Stimulated activated CD8-positive, alpha-beta memory T cell treated with anti-CD3 and anti-CD28 coated beads, Interleukin-4, amount 100 ng/mL, for 4 hours (primary cell): ENCODE measurements around the gene TMEM121B.
"Not testable (repeated sequence)": the region's sequence is repeated elsewhere in the genome, so short reads cannot be mapped to it uniquely, and the experiment has no call there.

ENCODE experiments used
- DNase-seq, 2 donors: peaks; one replicate each; pipeline ENCODE4 v3.0.0-alpha.2; 2020; ENCODE audit warnings: low read depth in 2 of 2, low spot score in 1 of 2

The TMEM121B gene

DNA sequence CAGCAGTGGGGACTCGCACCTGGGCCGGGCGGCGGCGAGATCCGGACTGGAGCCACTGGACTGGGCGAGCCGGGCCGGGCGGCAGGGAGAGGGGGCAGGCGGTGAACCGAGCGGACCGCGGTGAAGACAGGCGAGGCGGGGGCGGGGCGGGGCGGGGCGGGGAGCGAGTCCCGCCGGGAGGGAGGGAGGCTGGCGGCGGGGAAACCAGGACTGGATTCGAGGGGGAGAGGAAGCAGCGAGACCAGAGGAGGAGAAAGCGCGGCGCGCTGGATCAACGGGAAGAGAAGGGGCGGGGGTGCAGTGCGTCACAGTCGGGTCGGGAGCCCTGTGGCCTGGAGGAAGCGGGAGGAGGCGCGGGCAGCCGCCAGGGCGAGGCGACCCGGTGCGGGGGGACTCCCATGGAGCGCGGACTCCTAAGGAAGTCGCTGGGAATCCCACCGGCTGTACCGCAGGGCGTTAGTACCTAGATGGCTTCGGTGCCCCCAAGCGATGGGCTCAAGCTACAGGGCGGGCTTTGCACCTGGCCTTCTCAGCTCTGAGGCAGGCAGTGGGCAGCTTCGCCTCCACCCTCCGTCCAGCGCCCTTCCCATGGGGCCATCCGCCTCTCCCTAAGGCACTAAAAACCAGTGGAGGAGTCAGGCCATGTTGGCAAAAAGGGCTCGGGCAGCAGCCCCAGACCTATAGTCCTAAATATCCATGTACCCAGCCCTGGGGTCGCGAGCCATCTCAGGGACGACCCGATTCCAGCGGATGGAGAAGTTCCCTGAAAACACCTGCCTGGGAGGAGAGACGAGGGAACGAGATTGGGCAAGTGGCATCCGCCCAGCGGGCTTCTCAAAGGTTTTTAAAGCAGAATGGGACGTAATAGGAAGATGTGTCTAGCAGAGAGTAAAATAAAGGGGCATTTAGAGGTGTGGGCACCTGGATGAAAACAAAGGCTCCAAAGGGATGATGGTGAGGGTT, at the start of gene TMEM121B:
Gene TMEM121B (minus strand): TSS at position 128 of the 963 bp plus-strand sequence. CDS start 233 bp downstream, outside the sequence.
- no peak for DNase-seq

DNA sequence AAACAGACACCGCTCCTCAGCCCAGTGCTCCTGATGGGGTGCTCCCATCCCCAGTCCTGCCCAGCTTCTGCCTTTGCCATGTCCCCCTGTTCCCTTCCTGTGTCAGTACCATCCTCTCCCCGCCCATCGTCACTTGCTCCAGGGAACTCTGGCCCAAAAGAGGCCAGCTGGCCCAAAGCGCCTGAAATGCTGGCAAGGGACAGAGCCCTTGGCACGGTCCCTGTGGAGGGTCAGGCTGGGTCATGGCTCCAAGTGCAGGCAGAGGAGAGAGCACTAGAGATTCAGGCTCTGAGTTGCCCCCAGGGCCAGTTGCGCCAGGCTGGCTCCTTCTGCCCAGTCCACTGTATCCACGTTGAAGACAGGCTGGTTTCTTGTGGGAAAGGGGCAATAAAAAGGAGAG, 46.3 kb upstream of the TMEM121B start:
- no peak for DNase-seq

DNA sequence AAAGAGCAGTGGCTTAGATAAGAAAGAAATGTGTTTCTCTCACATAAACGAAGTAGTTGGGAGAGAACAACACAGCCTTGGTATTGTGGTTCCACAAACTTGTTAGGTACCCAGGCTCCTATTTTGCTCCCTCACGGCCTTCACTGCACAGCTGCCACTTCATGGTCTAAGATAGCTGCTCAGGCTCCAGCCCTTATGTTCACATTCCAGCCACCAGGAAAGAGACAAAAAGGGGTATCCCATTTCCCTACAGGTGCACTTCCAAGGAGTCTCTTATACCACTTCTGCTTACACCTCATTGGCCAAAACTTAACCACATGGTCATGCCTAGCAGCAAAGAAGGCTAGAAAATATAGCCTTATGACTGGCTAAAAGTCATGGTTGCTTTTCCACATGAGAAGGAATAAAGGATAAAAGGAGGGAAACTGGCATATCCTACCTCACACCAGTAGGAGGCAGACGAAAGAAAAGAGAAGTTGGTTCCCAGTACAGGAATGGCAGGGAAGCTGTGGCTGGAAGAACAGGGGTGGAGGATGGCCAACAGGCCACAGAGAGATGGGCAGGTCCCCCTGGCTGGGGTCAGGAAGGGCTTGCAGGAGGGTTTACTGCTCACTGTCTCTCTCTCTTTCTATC, 43.3 kb upstream of the TMEM121B start:
- DNase-seq, result no peak

DNA sequence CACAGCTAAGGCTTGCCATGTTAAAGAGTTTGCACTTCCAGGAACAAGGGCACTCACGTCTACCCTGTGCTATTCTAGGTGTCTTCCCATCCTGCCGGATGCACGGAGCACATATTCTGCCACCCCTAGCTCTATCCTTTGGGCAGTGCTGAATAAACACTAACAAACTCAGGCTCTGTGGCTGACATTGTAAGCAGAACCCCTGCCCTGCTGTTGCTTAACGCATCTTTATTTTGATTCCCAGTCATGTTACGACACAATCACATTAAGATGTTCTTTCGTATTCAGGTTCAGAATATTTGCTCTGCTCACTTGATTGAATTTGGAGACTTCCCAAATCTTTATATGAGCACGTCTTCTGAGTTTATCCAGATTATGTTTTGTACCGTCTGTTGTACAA, 41.6 kb upstream of the TMEM121B start:
- DNase-seq, result no peak

DNA sequence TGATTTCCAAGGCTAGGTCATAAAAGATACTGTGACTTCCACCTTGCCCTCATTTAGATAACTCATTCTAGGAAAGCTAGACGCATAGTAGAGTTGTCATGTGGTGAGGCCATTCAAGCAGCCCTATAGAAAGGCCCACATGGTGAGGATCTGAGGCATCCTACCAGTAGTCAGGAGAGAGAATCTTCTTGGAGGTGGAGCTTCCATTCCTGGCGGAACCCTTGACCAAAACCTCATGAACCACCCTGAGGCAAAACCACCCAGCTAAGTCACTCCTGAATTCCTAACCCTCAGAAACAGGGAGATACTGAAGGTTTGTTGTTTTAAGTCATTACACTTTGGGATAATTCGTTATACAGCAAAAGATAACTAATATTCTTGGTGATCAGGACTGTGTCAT, 40.8 kb upstream of the TMEM121B start:
- DNase-seq, result no peak

DNA sequence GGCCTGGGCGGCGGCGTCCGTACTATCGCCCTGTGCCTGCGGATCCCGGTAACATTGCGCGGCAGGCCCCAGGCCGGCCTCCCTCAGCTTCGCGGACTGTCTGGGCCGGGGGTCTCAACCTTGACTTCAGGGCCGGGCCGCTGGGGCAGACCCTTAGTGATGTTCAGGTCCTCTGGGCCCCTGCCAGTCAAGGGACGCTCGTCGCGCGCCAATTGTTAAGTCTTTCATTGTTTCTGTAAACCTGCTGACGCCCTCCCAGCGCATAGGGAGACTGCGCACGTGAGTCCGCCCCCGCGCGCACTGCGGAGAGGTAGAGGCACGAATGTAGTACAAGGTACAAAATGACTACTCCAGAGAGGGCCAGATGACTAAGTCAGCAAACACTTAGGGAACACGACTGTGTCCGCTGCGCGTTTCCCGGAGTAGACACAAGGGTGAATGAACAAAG, 38.4 kb upstream of the TMEM121B start:
- DNase-seq, result peak; percentile 20 to 21

DNA sequence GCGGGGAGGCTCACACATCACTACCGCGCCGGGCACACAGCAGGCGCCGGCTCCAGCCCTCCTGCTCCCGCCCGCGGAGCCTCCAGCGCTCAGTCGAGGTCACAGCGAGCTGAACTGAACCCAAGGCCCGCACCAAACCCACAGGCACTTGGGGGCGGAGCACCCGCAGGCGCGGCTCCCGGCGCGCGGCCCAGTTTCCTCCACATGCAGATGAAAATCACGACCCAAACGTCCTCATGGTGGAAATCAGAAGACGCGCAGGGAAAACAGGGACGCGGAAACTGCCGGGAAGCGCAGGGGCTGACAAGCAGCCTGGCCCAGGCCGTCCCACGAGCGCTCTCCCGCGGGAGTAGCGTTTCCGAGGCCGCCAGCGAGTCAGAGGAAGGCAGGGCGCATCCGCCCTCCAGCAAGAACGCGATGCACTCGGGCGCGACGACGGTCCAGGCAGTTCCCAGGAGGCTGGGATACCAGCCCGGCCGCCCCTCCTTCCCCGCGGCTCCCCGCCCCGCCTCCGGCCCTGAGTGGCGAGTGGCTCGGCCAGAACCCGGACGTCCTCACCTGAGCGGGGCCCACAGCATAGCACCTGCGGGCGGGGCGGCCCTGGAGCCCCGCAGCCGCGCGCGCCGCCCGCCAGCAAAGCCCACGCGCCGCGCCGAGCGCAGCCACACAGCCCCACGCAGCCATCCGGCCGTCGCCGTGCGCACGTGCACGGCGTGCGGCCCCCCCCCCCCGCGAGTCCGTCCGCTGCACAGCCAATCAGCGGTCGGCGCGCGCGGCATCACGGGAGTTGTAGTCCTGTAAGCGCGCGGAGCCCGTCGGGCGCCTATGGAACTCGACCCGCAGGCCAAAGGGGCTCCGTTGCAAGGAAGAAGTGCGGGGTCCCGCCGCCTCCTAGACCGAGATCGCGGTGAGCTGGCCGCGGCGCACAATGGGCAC, 37.7 kb upstream of the TMEM121B start, which contains the start of gene HDHD5:
Gene HDHD5 (minus strand): TSS at position 710 of the 936 bp plus-strand sequence. CDS start 26 bp downstream, at position 684.
- peak; percentile 80 to 83 for DNase-seq

DNA sequence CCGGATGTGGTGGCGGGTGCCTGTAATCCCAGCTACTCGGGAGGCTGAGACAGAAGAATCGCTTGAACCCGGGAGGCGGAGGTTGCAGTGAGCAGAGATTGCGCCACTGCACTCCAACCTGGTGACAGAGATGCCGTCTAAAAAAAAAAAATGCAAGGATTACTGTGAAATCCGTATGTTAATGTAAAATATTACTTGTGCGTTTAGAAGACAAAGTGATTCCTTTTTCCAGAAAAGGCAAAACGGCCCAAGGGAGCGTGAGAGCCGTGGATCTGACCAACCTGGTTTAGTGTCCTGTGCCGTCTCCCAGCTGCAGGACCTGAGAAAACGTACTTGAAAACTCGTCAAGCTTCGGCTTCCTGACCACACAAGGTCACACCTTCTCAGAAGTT, 37.0 kb upstream of the TMEM121B start:
- DNase-seq, result no peak

DNA sequence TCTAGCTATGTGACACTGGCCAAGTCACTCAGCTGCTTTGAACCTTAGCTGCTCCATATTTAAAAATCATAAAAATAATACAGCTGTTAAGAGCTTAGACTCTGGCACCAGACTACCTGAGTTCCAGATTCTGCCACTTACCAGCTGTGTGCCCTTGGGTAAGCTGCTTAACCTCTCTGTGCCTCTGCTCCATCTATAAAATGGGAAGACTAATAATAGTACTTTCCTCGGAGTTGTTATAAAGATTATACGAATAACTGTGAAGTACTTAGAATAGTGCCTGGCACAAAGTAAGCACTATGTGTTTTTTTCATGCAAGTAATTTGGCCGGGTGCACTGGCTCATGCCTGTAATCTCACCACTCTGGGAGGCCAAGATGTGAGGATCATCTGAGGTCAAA, 36.6 kb upstream of the TMEM121B start:
- DNase-seq, result no peak

DNA sequence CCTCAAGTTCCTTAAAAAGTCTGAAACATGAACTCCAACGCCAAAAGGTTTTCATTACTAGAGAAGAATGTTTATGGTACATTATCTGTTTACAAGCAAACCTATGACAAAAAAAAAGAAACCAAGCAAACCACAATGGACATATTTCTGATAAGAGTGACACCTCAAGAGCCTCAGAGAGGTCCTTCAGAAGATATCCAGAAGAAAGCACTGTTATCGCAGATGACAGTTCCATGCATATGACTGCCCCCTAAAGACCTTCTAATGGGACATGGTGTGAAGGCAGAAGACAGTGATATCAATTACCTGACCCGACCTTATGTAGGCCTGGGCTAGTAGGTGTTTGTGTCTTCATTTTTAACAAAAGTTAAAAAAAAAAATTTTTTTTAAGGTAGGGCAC, 34.8 kb upstream of the TMEM121B start:
- no peak for DNase-seq

DNA sequence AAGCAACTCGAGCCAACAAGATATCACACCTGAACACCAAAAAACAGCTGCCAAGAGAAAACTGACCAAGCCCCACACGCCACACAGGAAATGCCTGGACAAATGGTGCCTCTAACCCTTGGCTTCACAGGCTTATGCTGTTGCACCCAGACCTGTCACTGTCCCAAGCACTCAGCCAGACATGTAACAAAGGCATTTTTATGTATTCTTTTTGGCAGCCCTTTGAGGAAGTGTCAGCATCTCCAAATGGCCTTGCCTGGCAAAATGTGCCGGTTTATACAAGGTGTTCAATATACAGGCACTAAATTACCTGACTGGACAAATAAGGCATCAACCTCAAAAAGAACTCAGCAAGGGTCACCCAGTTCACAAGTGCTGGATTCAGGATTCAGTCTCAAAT, 31.8 kb upstream of the TMEM121B start:
- no peak for DNase-seq

DNA sequence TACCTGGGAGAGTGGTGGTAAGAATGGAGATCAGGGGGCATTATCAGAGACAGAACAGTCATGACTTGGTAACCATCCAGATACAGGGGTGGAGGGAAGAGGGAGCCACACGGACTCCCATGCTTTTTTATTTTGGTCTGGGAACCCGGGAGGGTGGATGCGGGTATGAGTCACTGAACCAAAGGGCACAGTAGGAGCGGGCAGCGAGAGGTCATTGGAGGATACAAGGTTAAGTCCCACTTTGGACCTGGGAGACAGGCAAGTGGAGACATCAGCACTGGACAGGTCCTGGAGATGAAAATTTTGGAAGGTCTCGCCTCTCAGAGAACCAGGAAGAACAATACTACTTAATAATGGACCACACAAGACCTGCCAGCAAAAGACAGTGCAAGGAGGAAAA, 31.2 kb upstream of the TMEM121B start:
- DNase-seq, result no peak

DNA sequence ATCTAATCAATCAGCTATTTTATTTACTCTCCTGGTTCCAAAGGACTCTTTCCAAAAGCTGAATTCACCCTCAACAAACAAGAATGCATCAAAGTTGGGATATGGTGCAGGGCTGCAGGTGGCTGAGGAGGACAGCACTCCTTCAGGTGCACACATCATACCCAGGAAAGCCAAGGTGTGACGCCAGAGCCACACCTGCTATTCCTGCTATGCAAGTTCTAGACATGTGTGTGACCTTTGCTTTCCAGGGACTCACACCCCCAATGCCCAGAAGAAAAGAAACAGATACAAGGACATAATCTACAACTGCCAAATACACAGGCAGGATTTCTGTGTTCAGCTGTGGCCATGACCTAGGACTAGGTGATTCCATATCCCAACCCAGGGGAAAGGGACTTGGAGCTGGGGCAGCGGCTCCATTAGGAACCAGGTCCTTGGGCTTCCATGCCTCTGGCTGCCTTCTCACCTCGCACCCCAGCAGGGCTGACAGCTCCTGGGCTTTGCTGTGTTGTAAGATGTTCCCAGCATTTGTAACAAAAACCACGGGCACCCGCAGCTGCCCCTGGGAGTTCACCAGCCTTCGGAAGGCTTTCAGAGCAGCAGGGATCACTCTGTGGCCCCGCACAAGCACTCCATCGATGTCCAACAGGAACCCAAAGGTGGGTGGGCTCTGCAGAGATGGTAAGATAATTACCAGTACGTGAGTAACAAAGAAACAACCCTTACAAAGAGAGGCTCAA, 28.1 kb upstream of the TMEM121B start:
- DNase-seq, result no peak

DNA sequence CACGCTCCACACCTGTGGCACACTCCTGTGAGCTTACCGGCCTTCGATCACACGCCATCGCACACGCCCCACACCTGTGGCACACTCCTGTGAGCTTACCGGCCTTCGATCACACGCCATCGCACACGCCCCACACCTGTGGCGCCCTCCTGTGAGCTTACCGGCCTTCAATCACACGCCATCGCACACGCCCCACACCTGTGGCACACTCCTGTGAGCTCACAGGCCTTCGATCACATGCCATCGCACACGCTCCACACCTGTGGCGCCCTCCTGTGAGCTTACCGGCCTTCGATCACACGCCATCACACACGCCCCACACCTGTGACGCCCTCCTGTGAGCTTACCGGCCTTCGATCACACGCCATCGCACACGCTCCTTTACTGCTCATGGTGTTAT, 26.3 kb upstream of the TMEM121B start:
- DNase-seq, result not testable (repeated sequence)

DNA sequence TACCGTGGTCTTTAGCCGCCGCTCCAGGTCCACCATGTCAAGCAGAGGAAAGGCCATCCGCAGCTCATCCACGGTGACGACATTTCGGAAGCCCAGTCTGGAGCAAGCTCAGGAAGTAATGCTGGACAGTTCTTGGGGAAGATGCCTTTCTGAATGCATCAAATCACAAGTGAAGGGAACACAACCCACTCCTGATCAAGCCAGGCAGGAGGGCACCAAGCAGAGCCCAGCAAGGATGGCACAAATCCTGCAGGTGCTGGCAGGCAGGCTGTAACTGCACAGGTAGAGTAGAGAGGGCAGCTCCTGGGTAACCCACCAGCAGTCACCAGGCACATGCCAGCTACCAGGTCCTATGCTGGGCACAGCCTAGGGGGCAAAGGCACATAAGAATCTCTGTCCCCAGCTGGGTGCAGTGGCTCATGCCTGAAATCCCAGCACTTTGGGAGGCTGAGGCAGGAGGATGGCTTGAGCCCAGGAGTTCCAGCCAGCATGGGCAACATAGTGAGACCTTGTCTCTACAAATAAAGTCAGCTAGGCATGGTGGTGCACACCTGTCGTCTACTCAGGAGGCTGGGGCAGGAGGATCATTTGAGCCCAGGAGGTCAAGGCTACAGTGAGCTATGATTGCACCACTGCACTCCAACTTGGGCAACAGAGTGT, 24.0 kb upstream of the TMEM121B start:
- DNase-seq, result no peak

DNA sequence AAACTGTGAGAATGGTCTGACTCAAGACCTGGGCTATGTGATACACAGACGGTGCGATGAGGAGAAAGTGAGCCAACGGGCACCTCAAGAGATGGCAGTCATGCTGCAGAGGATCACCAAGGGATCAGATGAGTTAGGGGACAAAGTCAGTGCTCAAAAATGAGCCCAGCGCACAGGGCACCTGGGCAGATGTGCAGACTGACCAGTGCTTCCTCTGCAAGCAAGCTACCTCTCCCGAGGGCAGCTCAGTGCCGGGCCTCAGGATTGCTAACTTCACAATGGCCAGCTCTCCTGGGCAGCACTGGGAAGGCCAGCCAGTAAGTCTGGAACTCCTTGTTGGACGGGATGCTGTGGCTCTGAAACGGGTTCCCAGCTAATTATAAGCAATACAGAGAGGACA, 22.7 kb upstream of the TMEM121B start:
- no peak for DNase-seq

DNA sequence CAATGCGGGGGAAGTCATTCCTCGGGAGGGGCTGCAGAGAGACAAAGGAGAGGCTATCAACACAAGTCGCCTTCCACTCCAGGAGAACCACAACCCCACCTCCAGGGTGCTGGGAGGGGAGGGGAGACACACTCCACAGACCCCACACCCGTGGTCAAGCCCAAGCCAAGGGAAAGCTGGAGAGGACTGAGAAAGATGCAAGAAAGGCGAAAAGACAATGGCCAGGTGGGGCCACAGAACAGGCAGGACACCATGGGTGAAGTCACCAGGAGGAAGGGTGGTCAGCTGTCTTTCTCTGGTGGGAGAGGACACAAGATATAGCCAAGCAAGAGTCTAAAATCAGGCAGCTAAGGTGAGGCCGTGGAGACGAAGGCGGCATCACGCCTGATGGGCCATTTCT, 21.9 kb upstream of the TMEM121B start:
- no peak for DNase-seq

DNA sequence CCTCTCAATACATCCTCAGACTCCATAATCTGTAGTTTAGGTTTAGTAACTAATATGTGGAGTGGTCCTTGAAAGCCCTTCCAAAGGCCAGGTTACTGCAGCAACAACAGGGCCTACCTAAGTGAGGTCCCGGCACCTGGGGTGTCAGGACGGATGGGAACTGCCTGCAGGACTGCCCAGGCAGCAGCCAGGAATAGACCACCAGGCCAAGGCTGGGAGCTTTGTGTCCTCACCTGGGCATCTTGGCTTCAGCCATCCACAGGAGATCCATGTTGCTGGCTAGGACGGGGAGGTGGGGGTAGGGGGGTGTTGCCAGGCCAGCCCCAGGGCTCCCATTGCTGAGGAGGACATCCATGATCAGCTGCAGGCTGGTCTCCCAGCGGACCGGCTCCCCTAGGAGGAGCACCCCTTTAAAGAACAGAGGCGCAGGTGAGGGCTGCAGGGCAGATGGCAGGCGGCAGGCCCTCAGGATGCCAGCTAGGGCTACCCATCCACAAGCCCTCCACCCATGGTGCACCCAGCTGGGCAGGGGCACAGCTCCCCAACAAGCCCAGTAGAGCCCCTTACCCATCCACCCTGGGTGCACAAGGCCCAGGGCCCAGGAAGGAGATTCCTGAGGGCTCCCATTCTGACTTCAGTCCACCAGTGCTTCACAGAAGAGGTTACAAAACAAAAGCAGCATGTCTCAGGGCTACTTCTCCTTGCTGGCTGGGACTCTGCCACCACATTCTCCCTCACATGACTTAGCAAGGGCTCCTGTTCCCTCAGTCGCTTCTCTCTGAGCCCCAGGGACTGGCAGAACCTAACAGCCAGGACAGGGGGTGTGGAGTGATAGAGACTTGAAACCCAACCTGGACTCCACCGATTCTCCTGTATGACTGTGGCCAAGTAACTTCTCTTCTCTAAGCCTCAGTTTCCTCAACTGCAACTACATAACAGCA, 19.9 kb upstream of the TMEM121B start:
- DNase-seq, result no peak

DNA sequence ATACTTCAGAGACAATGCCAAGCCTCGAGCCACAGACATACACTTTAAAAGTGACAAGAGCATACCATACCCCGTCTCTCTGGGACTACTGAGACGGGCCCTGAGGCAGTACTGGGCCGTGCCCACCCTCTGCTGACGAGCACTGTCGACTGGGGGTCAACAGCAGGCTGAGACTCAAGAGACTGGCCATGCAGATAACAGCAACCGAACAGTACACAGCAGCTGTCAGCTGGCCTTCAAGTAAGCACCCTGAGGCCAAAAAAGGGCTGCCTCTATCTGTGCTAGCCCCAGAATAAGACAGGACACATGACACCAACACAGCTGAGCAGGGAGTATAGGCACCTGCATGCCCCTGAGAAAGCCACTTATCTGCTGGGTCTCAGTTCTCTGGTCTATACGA, 18.9 kb upstream of the TMEM121B start:
- no peak for DNase-seq
